Mucosa of gallbladder (tissue), 1 donor: ENCODE results near the gene UBR1. TPM values are rescaled to one million over a fixed set of nuclear protein-coding genes. Genes with fewer than 3 reads are reported as not detected.
"Not testable (repeated sequence)": the region's sequence is repeated elsewhere in the genome, so short reads cannot be mapped to it uniquely, and the experiment has no call there.

Experiments used
- DNase-seq: peaks from one replicate; pipeline ENCODE4 v3.0.0-alpha.2; 2020; ENCODE audit warnings: low spot score
- total RNA-seq: library from RNA; stranded (reverse); gene quantifications from one replicate; pipeline ENCODE4 v1.2.1, GENCODE V29; 2021
- donor health status: DM: no; HTN: no; CAD: no.

UBR1 gene
- total RNA-seq, result 31.1 TPM

DNA sequence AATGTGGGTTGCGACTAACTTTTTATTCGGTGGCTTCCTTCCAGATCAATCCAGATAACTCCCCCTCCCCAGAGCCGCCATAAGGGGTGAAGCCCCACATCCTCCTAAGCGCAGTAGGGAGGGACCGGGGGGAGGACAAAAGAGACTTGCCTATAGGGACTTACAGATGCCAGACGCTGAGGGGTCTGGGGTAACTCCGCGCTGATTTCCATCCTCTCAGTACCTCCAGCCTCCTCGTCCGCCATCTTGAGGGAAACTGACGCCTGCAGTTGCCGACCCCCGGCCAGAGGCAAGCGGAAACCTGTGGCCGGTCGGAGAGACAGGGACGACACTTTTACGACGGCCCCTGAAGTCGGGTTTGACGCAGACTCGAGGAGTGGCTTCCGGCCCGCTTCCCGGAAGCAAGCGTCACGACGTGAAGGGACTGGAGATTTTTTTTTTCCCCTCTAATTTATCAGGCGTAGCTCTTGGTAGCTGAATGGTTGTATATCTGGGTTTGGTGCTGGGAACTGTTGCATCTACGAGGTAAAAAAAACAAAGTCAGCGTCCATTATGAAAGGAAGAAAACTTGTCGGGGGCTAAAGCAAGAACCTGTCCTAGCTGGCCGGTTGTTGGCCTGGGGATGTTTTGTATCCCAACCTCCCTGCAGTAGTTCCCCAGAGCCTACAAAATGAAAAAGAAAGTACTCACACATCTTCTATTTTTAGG, at the start of gene UBR1:
UBR1 (minus strand) TSS at position 261 of the 708 bp plus-strand sequence; CDS start at position 245, 16 bp downstream.
- peak; percentile 92 for DNase-seq

DNA sequence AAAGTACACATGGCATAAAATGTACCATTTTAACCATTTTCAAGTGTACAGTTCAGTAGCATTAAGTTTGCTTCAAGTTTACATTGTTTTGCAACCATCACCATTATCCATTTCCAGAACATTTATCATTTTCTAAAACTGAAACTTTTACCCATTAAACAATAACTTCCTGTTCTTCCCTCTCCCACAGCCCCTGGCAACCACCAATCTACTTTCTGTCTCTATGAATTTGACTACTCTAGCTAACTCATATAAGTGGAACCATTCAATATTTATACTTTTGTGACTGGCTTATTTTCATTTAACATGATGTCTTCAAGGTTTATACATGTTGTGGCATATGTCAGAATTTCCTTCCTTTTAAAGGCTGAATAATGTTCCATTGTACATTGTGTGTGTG, 47.4 kb upstream of the UBR1 start:
- DNase-seq, result no peak

DNA sequence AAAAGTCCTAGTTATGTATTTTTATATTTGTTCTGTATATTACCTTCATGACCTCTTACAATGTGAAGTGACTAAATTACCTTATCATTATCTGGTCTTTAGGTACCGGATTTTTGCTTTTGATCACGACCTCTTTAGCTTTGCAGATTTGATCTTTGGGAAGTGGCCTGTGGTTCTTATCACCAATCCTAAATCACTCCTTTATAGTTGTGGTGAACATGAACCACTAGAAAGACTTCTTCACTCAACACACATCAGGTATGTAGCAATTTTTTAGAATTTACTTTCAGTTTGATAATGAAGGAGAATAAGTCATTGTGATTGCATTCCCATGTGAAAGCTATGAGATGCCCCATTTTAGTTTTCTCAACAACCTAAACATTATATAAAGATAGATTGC, 45.9 kb upstream of the UBR1 start:
- no peak for DNase-seq

DNA sequence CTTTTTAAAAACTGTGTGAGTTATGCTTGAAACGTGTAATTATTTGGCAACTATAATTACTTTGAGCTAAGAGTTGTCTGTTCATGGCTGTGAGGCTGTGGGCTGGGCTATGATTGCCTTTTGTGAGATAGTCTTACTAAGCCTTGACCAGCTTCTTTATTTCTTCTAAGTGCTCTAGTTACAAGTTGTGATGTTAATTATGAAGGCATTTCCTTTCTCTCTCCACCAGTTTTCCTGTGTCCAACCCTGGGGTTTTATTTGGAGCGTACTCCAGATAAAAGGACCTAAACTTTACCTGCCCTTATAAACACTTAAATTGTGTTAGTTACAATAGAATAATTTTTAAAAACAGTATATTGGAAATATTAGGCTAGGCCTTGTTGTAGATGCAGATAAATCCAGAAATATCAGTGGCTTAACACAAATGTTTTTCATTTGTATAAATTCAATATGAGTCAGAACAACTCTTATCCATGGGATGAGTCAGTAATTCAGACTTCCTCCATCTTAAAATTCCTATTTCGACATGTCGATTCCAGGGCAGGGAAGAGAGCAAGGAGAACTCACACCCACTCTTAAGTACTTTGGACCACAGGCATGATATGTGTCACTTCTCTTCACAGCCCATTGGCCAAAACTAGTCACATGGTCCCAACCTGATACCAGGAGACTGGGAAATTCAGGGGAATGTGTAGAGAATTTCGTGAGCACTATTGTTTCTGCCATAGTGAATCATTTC, 44.5 kb upstream of the UBR1 start:
- DNase-seq, result no peak

DNA sequence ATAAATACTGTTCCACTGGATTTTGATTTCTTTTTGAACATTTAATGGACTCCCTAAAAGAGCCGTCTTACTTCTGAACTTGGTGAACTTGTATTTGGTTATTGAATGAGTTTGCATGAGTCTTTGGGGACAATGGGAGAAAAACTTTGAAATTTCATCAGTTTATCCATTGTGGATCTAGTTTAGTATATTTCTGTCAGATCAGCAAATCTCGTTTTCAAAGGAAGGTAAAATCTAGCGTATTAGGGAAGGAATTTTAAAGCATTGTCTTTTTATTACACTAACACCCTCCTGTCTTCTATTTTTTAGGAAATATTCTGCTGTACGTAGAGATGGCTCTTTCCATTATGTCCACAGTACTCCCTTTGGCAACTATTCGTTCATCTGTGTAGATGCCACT, 40.3 kb upstream of the UBR1 start:
- no peak for DNase-seq

DNA sequence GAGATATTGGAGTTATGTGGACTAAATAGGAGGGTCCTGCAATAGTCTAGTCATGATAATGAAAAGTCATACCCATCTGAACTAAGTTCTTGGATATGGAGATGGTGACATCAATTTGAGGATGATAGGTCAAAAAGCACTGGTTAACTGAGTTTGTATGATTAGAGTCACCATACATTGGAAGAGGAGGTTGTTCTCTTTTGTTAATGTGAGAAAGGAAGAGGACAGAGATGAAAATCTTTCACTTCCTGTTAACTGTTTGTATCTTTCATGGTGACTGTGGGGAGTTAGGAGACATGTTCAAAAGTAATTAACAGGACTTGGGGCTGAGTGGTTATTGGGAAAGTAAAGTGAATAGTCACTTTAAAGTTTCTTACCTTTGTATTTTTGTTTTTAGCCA, 38.7 kb upstream of the UBR1 start:
- DNase-seq, result no peak

DNA sequence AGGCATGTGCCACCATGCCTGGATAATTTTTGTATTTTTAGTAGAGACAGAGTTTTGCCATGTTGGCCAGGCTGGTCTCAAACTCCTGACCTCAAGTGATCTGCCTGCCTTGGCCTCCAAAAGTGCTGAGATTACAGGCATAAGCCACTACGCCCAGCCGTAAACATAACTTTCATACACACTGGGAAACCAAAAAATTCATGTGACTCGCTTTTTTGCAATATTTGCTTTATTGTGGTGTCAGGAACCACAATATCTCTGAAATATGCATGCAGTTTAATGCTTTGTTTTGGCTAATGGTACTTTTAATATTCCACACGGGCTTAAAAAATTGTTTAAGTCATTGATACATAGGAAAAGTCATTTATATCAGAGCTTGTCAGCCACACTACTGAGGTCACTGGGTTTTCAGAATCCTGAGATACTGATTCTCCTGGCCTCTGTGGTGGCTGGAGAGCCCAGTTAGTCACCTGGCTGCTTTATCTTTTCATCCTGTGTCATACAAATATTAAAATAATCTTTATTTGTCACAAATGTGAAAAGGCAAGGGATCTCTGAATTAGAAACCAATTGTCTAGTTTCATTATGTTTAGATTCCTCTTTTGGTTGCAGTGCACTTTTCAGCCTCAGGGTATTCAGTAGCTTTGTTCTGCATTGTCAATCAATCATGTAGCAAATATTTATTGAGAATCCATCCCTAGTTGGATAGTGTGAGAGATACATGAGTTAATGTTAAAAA, 37.5 kb upstream of the UBR1 start:
- no peak for DNase-seq

DNA sequence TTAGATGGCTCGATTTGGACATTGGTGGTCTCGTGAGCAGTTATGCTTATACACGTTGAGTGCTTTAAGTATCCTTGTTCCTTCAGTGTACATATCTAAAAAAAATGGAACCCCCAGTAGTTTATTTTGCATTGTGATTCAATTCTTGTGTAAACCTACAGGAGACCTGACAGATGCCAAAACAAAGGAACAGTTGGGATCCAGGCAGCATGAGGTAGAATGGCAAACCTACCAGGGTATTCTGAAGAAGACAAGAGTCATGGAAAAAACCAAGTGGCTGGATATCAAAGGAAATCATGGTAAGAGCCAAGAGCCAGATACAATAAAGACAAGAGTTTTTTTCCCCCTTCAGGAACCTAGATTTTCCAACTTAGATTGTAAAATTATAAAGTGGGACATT, 29.5 kb upstream of the UBR1 start:
- DNase-seq, result no peak

DNA sequence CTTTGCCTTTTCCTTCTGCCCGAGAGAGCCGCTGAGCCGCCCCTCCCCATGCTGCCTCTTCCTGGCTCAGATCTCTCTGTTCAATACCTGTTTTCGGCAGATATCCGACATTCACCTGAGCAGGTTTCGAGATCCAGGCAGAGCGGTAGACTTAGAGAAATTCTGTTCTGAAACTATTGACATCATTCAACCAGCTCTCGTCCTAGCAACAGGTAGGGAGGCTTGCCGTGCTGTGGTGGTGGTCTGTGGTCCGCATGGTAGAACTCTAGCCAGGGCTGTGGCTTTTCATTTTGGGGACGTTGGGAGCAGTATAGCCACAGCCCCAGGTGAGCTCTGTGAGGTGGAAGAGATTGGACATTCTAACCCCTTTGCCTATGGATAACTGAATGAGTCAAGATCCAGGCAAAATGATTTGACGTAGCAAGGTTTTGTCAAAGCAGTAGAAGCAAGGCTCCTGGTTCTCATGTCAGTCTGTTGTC, 28.4 kb upstream of the UBR1 start:
- no peak for DNase-seq

DNA sequence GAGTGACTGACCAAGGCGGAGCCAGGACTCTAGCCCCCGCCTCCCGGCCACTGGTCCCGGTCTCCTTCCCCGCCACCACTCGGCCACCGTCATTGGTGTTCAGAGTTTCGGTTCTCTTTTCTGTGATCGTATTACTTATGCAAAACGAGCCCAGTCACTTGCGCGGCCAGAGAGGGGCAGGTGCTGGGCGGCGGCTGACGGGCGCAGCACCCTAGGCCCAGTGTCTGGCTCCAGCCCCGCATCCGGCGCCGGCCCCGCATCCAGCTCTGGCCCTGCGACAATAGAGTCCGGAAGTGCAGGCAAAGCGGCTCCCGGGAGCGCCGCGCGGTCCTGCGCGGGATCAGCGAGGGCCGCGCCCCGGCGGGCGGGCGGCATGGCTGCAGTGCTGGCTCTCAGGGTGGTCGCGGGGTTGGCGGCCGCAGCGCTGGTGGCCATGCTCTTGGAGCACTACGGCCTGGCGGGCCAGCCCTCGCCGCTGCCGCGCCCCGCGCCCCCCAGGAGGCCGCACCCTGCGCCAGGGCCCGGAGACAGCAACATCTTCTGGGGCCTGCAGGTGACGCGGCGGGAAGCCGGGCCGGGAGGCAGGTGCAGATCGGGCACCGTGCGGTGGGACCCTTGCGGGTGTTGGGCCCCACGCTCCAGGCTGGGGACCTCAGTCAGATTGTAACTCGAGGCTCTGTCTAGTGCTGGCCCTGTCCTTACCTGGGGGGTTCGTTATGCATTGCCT, 27.8 kb upstream of the UBR1 start, which contains the start of gene TMEM62:
TMEM62 (plus strand) TSS at position 157 of the 727 bp plus-strand sequence; CDS start at position 374, 217 bp downstream.
- peak; percentile 89 for DNase-seq

DNA sequence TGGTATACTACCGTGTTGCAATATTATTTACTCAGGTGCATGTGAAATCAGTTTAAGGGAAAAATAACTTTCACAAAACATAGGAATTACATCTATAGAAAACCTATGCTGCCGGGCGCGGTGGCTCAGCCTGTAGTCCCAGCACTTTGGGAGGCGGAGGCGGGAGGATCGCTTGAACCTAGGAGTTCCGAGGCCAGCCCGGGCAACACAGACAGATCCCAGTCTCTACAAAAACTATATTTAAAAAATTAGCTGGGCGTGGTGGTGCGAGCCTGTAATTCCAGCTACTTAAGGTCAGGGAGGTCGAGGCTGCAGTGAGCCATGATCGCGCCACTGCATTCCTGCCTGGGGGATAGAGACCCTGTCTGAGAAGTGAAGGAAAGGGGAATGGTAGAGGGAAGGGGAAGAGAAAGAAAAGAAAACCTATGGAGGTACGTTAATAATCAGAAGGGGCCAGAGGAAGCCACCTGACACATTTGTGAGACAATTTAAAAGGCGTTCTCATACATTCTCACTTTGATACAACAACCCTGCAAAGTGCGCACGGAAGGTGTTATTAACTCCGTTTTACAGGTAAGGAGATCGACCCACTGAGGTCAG, 27.1 kb upstream of the UBR1 start:
- no peak for DNase-seq

DNA sequence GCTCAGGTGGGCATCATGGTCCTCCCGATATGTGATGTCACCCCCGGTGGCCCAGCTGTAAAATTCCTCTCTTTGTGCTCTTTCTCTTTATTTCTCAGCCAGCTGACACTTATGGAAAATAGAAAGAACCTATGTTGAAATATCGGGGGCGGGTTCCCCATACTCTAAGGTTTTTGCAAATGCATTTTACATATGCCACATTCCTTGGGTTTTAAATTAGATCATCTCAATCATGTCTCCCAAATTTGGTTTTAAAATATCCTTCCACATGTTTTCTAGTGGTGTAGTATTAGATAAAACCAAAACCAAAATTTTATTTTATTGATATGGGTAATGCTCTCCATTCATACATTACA, 23.1 kb upstream of the UBR1 start:
- DNase-seq, result no peak

DNA sequence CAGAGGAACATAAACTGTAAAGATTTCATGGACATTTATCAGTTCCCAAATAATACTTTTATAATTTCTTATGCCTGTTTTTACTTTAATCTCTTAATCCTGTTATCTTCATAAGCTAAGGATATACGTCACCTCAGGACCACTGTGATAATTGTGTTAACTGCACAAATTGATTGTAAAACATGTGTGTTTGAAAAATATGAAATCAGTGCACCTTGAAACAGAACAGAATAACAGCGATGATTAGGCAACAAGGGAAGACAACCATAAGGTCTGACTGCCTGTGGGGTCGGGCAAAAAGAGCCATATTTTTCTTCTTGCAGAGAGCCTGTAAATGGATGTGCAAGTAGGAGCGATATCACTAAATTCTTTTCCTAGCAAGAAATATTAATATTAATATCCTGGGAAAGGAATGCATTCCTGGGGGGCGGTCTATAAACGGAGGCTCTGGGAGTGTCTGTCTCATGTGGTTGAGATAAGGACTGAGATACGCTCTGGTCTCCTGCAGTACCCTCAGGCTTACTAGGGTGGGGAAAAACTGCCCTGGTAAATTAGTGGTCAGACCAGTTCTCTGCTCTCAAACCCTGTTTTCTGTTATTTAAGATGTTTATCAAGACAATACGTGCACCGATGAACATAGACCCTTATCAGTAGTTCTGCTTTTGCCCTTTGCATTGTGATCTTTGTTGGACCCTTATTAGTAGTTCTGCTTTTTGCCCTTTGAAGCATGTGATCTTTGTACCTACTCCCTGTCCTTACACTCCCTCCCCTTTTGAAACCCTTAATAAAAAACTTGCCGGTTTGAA, 22.5 kb upstream of the UBR1 start:
- DNase-seq, result not testable (repeated sequence)

DNA sequence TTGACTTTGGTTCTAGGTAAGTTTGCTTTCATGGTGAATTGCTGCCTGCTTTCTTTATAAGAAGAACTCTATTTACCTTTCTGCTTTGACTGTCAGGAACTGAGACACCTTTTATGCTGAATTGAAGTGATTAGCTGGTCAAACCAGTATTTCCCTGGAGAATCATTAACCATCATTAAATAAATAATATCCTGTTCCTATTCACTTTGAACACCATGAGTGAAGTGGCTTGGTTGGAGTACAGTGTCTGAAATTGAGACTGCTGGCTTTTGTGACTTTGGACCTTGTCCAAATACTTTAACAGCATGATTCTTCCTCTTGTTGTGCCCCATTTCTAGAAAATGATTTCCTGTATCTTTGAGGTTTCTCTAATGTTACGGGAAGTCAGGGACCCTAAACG, 21.9 kb upstream of the UBR1 start:
- DNase-seq, result peak; percentile 34

DNA sequence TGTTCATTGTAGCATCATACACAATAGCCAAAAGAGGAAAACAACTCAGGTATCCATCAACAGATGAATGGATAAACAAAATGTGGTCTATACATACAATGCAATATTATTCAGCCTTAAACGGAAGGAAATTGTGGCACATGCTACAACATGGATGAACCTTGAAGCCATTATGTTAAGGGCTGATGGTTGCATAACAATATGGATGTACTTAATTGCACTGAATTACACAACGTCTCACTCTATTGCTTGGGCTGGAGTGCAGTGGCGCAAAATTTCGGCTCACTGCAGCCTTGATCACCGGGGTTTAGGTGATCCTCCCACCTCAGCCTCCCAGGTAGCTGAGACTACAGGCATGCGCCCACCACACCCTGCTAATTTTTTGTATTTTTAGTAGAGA, 20.5 kb upstream of the UBR1 start:
- no peak for DNase-seq

DNA sequence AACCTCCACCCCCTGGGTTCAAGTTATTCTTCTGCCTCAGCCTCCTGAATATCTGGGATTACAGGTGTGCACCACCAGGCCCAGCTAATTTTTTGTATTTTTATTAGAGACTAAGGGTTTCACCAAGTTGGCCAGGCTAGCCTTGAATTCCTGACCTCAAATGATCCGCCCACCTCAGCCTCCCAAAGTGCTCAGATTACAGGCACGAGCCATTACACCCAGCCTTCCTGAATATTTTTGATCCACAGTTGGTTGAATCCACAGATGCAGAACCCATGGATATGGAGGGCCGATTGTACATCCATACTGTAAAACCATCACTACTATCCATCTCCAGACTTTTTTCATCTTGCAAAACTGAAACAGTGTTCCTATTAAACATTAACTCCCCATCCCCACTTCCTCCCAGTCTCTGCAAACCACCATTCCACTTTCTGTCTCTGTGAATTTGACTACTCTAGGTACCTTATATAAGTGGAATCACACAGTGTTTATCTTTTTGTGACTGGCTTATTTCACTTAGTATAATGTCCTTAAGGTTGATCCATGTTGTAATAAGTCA, 19.3 kb upstream of the UBR1 start:
- no peak for DNase-seq

DNA sequence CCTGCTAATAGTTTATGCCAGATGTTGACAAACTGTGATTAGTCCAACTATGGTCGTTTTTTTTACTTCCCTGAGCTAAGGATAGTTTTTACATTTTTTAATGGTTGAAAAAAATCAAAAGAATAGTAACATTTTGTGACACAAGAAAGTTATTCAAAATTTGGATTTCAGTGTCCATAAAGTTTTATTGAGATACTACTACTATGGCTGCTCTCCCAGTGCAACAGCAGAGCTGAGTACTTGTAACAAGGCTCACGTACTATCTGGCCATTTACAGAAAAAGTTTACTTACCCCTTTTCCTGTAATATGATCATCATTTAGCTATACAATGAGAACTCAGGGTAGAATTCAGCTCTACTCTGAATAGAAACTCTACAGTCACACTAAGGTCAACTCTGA, 16.0 kb upstream of the UBR1 start:
- no peak for DNase-seq

DNA sequence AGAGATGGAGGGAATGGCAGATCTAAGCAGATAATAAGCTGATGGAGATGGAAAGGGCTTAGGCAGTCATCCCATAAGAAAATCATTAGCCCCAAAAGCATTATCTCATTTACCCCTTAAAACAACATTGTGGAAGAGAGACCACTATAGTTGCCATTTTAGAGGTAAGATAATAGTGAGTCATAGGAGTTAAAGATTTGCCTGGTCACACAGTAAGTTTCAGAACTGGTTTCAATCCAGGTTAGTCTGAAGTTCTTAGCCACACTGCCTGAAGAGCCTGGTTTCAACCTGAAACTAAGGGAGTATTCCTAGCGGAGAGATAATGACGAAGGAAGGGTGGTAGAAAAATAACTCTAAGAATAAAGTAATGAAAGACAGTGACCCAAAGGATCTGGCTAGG, 13.0 kb upstream of the UBR1 start:
- DNase-seq, result no peak

DNA sequence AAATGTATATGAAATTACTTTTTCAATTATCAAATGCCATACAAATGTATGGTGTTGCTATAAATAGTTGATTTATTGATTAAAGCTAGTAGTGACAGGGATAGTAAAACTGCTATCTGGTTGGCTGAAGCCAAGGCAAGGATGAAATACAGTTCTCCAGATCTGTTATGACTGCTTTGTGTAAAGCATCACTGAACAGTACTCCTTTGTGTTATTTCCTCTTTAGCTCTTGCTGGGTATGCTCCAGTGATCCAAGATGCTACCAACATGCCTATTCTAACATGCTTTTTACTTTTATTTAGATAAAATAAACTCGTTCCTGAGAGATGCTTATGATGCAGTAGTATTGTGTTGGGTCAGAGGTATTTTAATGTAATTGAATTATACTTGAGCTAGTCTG, 12.4 kb upstream of the UBR1 start:
- no peak for DNase-seq

DNA sequence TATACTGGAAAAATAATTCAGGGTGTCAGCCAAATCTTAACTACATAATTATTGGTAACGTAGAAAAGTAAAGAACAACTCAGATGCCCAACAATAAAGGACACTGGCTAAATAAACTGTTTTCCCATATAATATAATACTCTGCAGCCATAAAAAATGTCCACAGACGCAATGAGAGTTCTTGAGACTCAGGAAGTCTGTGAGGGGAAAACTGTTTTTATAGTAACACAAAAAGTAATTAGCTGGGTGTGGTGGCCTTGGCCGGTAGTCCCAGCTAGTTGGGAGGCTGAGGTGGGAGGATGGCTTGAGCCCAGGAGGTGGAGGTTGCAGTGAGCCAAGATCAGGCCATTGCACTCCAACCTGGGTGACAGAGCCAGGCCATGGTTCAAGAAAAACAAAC, 5.5 kb upstream of the UBR1 start:
- DNase-seq, result no peak
